Transverse colon (tissue), 4 donors: ENCODE data around the gene NT5DC4. TPM values are rescaled to one million over a fixed set of nuclear protein-coding genes. Genes with fewer than 3 reads are reported as not detected.

Source experiments
- DNase-seq: peaks from one replicate; pipeline ENCODE4 v3.0.0-alpha.2; 2019
- H3K27ac ChIP-seq, 4 donors: fragments of 200-600 bp; sonication (generic); 2 replicates each; pipeline ENCODE4 v1.5.1; 2016 to 2018; ENCODE audit warnings: inconsistent platforms in 4 of 4
- H3K27me3 ChIP-seq: fragments of 200-600 bp; sonication (generic); 2 replicates; pipeline ENCODE4 v1.5.1; 2017; ENCODE audit warnings: inconsistent platforms
- H3K36me3 ChIP-seq, 4 donors: fragments of 200-600 bp; sonication (generic); 2 replicates each; pipeline ENCODE4 v1.5.1; 2017 to 2019; ENCODE audit warnings: inconsistent platforms in 4 of 4
- H3K4me1 ChIP-seq, 4 donors: fragments of 200-600 bp; sonication (generic); 2 replicates each; pipeline ENCODE4 v1.5.1; 2017 to 2020; ENCODE audit warnings: inconsistent platforms in 4 of 4
- H3K4me3 ChIP-seq, 4 donors: fragments of 200-600 bp; sonication (generic); 1 replicate in 1 of 4; 2 replicates in 3 of 4; pipeline versions ENCODE4 v1.5.1 to v1.6.1; 2017 to 2019; ENCODE audit warnings: inconsistent platforms in 4 of 4
- H3K9me3 ChIP-seq, 2 donors: fragments of 200-600 bp; sonication (generic); 2 replicates each; pipeline ENCODE4 v1.5.1; 2017 to 2019; ENCODE audit warnings: inconsistent platforms in 2 of 2
- CTCF ChIP-seq, 5 experiments: fragments of 200-600 bp in 3 of 5; fragments of 450-650 bp in 2 of 5; sonication (generic) in 3 of 5; IDR thresholded peaks; 1 replicate in 2 of 5; 2 replicates in 3 of 5; pipeline ENCODE4 v1.5.1; 2016 to 2017; ENCODE audit warnings: antibody characterized with exemption in 5 of 5, inconsistent platforms in 3 of 5, mild to moderate bottlenecking in 2 of 5, moderate library complexity in 1 of 5
- EP300 ChIP-seq: sonication (generic); formaldehyde crosslinking; IDR thresholded peaks from one replicate; pipeline ENCODE4 v1.6.1; 2017; ENCODE audit warnings: antibody characterized with exemption, low read depth
- POLR2A ChIP-seq: fragments of 450-650 bp; IDR thresholded peaks from one replicate; pipeline ENCODE4 v1.6.1; 2016; ENCODE audit warnings: antibody characterized with exemption, mild to moderate bottlenecking, moderate library complexity
- POLR2AphosphoS5 ChIP-seq, 3 donors: sonication (generic); formaldehyde crosslinking; IDR thresholded peaks; one replicate each; pipeline ENCODE4 v1.6.1; 2016; ENCODE audit warnings: antibody characterized with exemption in 3 of 3
- WGBS, 2 donors: methylation state at CpG; one replicate each; pipeline ENCODE4 v1.1.5; 2018; ENCODE audit warnings: low coverage in 1 of 2; 5-methylcytosine and 5-hydroxymethylcytosine counted together
- in situ Hi-C, 4 donors: fragments of 200-750 bp; cut with MboI; loops; one replicate each; pipeline versions ENCODE4 v1.15.0 to v1.15.1; 2017; ENCODE audit warnings: low sequenced_read_pairs in 3 of 4, low pct_ligation_motif_present in 1 of 4, low pct_unique_long_range_greater_than_20kb in 1 of 4
- intact Hi-C: fragments of 100-400 bp; cut with DNase I; formaldehyde crosslinking; loops from one replicate; pipeline ENCODE4 v1.15.1; 2023; ENCODE audit warnings: low total_unique reads
- total RNA-seq, 4 donors: library from RNA; depleted of rRNA; stranded (reverse); fragments of >200 nt; gene quantifications; one replicate each; pipeline ENCODE4 v1.1.0, GENCODE V29; 2016

The NT5DC4 gene
- total RNA-seq, 4 donors from 2014 or later, result not detected

GRCh38 chr2:112758711-112759110 is 37.9 kb downstream of the NT5DC4 start:
- Histone ChIP-seq H3K27ac (no peak overlapping the region), H3K9me3 (no peaks in the 10 kb centered on the region), H3K4me3 (no peak overlapping the region), H3K4me1 (peaks cover 0 to 4% (median under 1%) of the 10 kb centered on the region in 4 donors), H3K27me3 (no peaks in the 10 kb centered on the region), H3K36me3 (no peaks in the 10 kb centered on the region)
- intact Hi-C loops, result no loop called here
- in situ Hi-C loops, result loop anchor here in 2 of 4 donors (10.0 to 25.0 kb wide), 3 partner anchors 129 to 196 kb away; no protein-coding TSS in a partner anchor
- no peak for TF ChIP-seq POLR2A
- no peak for TF ChIP-seq EP300
- TF ChIP-seq CTCF (IDR thresholded peaks at IDR 0.05), result no peak
- no peak for TF ChIP-seq POLR2AphosphoS5 (IDR thresholded peaks at IDR 0.05)
- WGBS, 2 donors, result 47 to 77% methylated on average over 2 of the region's 2 CpGs
- DNase-seq, result no peak

- Histone ChIP-seq H3K4me3 (no peak overlapping the region), H3K27me3 (no peaks in the 10 kb centered on the region), H3K36me3 (no peaks in the 10 kb centered on the region), H3K4me1 (peaks cover 5 to 14% (median 9%) of the 10 kb centered on the region in 4 donors), H3K27ac (no peak overlapping the region), H3K9me3 (no peaks in the 10 kb centered on the region)
- intact Hi-C loops (no loop called here), in situ Hi-C loops (loop anchor here in 1 of 4 donors (25.0 kb wide), 1 partner anchor 127 kb away; no protein-coding TSS in a partner anchor)
- TF ChIP-seq POLR2AphosphoS5 (IDR thresholded peaks at IDR 0.05) (no peak), EP300 (no peak), CTCF (IDR thresholded peaks at IDR 0.05) (no peak), POLR2A (no peak)
- 89 to 100% methylated on average over 1 of the region's 1 CpG for WGBS, 2 donors
- no peak for DNase-seq
Measured at GRCh38 chr2:112760149-112760548, 39.3 kb downstream of the NT5DC4 start.

- Histone ChIP-seq H3K36me3 (no peaks in the 10 kb centered on the region), H3K9me3 (no peaks in the 10 kb centered on the region), H3K4me3 (no peak overlapping the region), H3K27me3 (no peaks in the 10 kb centered on the region), H3K4me1 (peaks cover 5 to 18% (median 11%) of the 10 kb centered on the region in 4 donors), H3K27ac (no peak overlapping the region)
- intact Hi-C loops (no loop called here), in situ Hi-C loops (loop anchor here in 1 of 4 donors (25.0 kb wide), 1 partner anchor 125 kb away; no protein-coding TSS in a partner anchor)
- DNase-seq, result no peak
- TF ChIP-seq POLR2A (no peak), EP300 (no peak), POLR2AphosphoS5 (IDR thresholded peaks at IDR 0.05) (no peak), CTCF (IDR thresholded peaks at IDR 0.05) (no peak)
- 95 to 100% methylated on average over 3 to 4 of the region's 4 CpGs for WGBS, 2 donors
Measured at GRCh38 chr2:112762276-112762675, 41.5 kb downstream of the NT5DC4 start.

- no peaks in the 10 kb centered on the region for H3K36me3 ChIP-seq
- H3K27ac ChIP-seq, result peak within 1 kb of the TSS; percentile 49 to 75 (median 74)
- TF ChIP-seq EP300, result no peak
- peak in 2 of 3 donors; percentile 21 to 42 for TF ChIP-seq POLR2AphosphoS5 (IDR thresholded peaks at IDR 0.05)
- peaks cover 5 to 25% (median 11%) of the 10 kb centered on the region in 4 donors for H3K4me1 ChIP-seq
- in situ Hi-C loops, result loop anchor here in 1 of 4 donors (25.0 kb wide), 1 partner anchor 123 kb away; no protein-coding TSS in a partner anchor
- peak; percentile 97 for DNase-seq
- intact Hi-C loops, result no loop called here
- peak within 1 kb of the TSS; percentile 62 to 92 (median 68) for H3K4me3 ChIP-seq
- WGBS, 2 donors, result 0% methylated on average over 2 to 53 of the region's 79 CpGs
- no peaks in the 10 kb centered on the region for H3K27me3 ChIP-seq
- H3K9me3 ChIP-seq, result no peaks in the 10 kb centered on the region
Measured at GRCh38 chr2:112764071-112765044, 43.5 kb downstream of the NT5DC4 start, which contains the start of gene CKAP2L. CKAP2L (minus strand) TSS chr2:112764609; CDS start chr2:112764598, 11 bp downstream.
